Measurements from ENCODE around the gene ATP9B. TPM values are rescaled to one million over a fixed set of nuclear protein-coding genes. Genes with fewer than 3 reads are reported as not detected.

ATP9B gene
- total RNA-seq, 1 experiment from 2014 or later, result 20.9 TPM

DNA sequence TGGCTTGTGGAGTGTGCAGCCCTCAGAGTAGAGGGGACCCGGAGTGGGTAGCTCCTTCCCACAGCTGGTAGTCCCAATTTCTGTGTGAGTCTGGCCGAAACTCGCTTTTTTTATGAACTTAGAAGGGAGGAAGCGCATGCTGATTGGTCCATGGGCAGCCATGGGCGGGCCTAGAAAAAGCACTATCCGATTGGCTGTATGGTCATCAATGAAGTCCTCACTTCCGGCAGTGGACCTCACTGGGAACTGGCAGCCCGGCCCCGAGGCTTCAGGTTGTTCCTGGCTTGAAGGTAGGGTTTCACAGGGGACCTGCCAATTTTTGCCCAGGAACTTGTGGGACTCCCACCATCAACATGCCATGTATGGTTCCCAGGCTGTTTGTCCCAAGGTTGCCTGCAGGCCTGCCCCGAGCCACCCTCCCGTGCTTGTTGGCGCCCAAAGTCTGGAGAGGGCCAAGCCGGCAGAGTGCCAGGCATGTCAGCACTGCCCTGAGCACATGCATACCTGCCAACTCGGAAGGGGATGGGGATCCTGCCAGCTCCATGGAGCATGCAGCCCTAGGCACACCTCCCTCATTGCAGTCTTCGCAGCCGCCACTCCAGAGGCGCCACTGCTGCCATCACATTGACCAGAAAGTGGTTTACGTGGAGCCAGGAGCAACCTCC lies 98.5 kb downstream of the ATP9B start:
- Histone ChIP-seq H3K9me3 (ENCODE audit: control insufficient read depth, low read depth, low read length) (no peaks in the 10 kb centered on the region), H2BK20ac (ENCODE audit: low read depth, low read length, poor library complexity, severe bottlenecking) (no peak overlapping the region), H4K91ac (ENCODE audit: insufficient read length, low read depth, low read length) (no peak overlapping the region), H3K27ac (ENCODE audit: insufficient read length, low read depth, low read length) (no peak overlapping the region), H2AK5ac (ENCODE audit: insufficient read length, low read length) (no peak overlapping the region), H2BK12ac (ENCODE audit: insufficient read length, low read depth, low read length) (no peak overlapping the region), H3K18ac (ENCODE audit: insufficient read length, low read depth, low read length) (no peak overlapping the region), H3K79me2 (ENCODE audit: insufficient read depth, low read length) (no peaks in the 10 kb centered on the region), H3K9ac (ENCODE audit: extremely low read depth, insufficient read length, low read length) (no peak overlapping the region), H3K14ac (ENCODE audit: insufficient read depth, low read length) (no peak overlapping the region), H4K20me1 (ENCODE audit: control insufficient read depth, insufficient read depth, insufficient read length) (no peaks in the 10 kb centered on the region), H3K56ac (ENCODE audit: insufficient read length, low read depth, low read length) (no peak overlapping the region), H3K27me3 (ENCODE audit: insufficient read depth, low read length) (no peaks in the 10 kb centered on the region), H4K5ac (ENCODE audit: insufficient read length, low read depth, low read length) (no peak overlapping the region), H3K23me2 (ENCODE audit: insufficient read length, low read depth, low read length, poor library complexity, severe bottlenecking) (no peaks in the 10 kb centered on the region), H2BK120ac (ENCODE audit: low read depth, low read length, poor library complexity, severe bottlenecking) (no peak overlapping the region), H2AFZ (ENCODE audit: low read length) (no peak overlapping the region), H3T11ph (ENCODE audit: low read length) (no peak overlapping the region), H3K23ac (ENCODE audit: insufficient read length, low read depth, low read length) (no peak overlapping the region), H3K4ac (ENCODE audit: low read depth, low read length) (no peak overlapping the region), H3K4me2 (ENCODE audit: insufficient read depth, insufficient read length, low read length) (no peak overlapping the region), H3K79me1 (ENCODE audit: insufficient read depth, low read depth, low read length, poor library complexity, severe bottlenecking) (no peaks in the 10 kb centered on the region), H4K8ac (replicated peaks; ENCODE audit: insufficient read length, low read depth, low read length) (no peak overlapping the region), H2BK15ac (ENCODE audit: low read depth, low read length) (no peak overlapping the region), H2BK5ac (ENCODE audit: insufficient read length, low read length) (no peak overlapping the region), H3K4me1 (ENCODE audit: insufficient read depth, low read length) (no peaks in the 10 kb centered on the region)
- Mint-ChIP-seq H3K36me3 (ENCODE audit: insufficient read depth in 1 of 3, low read depth in 3 of 3) (peaks cover 20 to 30% (median 24%) of the 10 kb centered on the region in 3 experiments), H3K4me1 (peaks cover 0 to 4% of the 10 kb centered on the region in 2 experiments; a peak in 1 of 4 replicates), H3K27me3 (ENCODE audit: low read depth) (no peaks in the 10 kb centered on the region), H3K27ac (no peak overlapping the region), H3K9me3 (peaks cover 0 to 3% of the 10 kb centered on the region in 2 experiments; a peak in 1 of 5 replicates), H3K4me3 (no peak overlapping the region)
- DNase-seq, result no peak
- WGBS (ENCODE audit: extremely low coverage, insufficient read length, low lambda C conversion rate), result no CpG with 5 or more reads among the region's 18 CpGs
- no peak for TF ChIP-seq CTCF (conservative IDR thresholded peaks at IDR 0.05)
